Measurements from ENCODE around the gene VRK3.

DNA sequence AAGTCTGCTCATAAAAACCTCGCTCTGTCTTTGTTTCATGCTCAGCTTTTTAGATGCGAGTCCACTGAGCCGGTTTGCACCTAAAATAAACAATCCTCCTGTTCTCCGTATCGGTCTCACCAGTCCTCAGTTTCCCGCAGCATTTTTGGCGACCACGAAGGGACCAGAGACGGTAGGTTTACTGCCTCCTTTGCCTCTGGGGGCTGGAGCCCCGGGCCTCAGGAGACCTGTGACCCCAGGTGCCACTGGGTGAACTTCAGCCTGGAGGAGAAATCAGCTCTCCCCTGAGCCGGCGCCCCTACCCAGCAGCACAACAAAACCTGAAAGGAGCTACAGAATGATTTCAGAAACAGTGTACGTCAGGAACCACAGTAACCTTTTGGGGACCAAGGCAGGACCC, 72.3 kb downstream of the VRK3 start:
- TF ChIP-seq, protein P1, sequence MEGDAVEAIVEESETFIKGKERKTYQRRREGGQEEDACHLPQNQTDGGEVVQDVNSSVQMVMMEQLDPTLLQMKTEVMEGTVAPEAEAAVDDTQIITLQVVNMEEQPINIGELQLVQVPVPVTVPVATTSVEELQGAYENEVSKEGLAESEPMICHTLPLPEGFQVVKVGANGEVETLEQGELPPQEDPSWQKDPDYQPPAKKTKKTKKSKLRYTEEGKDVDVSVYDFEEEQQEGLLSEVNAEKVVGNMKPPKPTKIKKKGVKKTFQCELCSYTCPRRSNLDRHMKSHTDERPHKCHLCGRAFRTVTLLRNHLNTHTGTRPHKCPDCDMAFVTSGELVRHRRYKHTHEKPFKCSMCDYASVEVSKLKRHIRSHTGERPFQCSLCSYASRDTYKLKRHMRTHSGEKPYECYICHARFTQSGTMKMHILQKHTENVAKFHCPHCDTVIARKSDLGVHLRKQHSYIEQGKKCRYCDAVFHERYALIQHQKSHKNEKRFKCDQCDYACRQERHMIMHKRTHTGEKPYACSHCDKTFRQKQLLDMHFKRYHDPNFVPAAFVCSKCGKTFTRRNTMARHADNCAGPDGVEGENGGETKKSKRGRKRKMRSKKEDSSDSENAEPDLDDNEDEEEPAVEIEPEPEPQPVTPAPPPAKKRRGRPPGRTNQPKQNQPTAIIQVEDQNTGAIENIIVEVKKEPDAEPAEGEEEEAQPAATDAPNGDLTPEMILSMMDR (IDR thresholded peaks at IDR 0.05; ENCODE audit: low read depth, low read length, missing input control), result no peak
- TF ChIP-seq ATF3 (IDR thresholded peaks at IDR 0.05) (no peak), SP1 (IDR thresholded peaks at IDR 0.05) (no peak), TAF1 (conservative IDR thresholded peaks at IDR 0.05) (no peak), RXRA (IDR thresholded peaks at IDR 0.05) (no peak), EGR1 (IDR thresholded peaks at IDR 0.05; ENCODE audit: low read depth in 2 of 2) (no peak), GABPA (IDR thresholded peaks at IDR 0.05 in 1 of 2, conservative IDR thresholded peaks at IDR 0.05 in 1 of 2) (no peak), RAD21 (IDR thresholded peaks at IDR 0.05) (no peak), HNF4G (IDR thresholded peaks at IDR 0.05) (no peak), JUND (IDR thresholded peaks at IDR 0.05) (no peak)
- TF ChIP-seq, protein P2, sequence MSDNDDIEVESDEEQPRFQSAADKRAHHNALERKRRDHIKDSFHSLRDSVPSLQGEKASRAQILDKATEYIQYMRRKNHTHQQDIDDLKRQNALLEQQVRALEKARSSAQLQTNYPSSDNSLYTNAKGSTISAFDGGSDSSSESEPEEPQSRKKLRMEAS (IDR thresholded peaks at IDR 0.05), result no peak
- TF ChIP-seq, protein P3, sequence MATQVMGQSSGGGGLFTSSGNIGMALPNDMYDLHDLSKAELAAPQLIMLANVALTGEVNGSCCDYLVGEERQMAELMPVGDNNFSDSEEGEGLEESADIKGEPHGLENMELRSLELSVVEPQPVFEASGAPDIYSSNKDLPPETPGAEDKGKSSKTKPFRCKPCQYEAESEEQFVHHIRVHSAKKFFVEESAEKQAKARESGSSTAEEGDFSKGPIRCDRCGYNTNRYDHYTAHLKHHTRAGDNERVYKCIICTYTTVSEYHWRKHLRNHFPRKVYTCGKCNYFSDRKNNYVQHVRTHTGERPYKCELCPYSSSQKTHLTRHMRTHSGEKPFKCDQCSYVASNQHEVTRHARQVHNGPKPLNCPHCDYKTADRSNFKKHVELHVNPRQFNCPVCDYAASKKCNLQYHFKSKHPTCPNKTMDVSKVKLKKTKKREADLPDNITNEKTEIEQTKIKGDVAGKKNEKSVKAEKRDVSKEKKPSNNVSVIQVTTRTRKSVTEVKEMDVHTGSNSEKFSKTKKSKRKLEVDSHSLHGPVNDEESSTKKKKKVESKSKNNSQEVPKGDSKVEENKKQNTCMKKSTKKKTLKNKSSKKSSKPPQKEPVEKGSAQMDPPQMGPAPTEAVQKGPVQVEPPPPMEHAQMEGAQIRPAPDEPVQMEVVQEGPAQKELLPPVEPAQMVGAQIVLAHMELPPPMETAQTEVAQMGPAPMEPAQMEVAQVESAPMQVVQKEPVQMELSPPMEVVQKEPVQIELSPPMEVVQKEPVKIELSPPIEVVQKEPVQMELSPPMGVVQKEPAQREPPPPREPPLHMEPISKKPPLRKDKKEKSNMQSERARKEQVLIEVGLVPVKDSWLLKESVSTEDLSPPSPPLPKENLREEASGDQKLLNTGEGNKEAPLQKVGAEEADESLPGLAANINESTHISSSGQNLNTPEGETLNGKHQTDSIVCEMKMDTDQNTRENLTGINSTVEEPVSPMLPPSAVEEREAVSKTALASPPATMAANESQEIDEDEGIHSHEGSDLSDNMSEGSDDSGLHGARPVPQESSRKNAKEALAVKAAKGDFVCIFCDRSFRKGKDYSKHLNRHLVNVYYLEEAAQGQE (IDR thresholded peaks at IDR 0.05), result no peak

Data from liver (tissue), 3 donors.